ENCODE data around the gene SIGLEC7. TPM values are rescaled to one million over a fixed set of nuclear protein-coding genes. Genes with fewer than 3 reads are reported as not detected.

Gene SIGLEC7
- total RNA-seq, 2 donors from 2014 or later, result not detected

GRCh38 chr19:51097796-51098195 lies 44.3 kb upstream of the SIGLEC7 start:
- Histone ChIP-seq H3K36me3 (ENCODE audit: control insufficient read depth, insufficient read depth, low read length) (peaks cover 5% of the 10 kb centered on the region), H3K27ac (ENCODE audit: low read depth, low read length) (no peak overlapping the region), H3K27me3 (ENCODE audit: control insufficient read depth, insufficient read depth, low read length, poor library complexity, severe bottlenecking) (no peaks in the 10 kb centered on the region), H3K4me3 (ENCODE audit: low read length) (no peak overlapping the region), H3K4me1 (ENCODE audit: control insufficient read depth, insufficient read depth, low read length) (no peaks in the 10 kb centered on the region), H3K9ac (ENCODE audit: extremely low read depth, low read length, poor library complexity, severe bottlenecking) (no peak overlapping the region), H3K9me3 (ENCODE audit: control insufficient read depth, low read length) (no peaks in the 10 kb centered on the region)
- H3K27ac Mint-ChIP-seq, result no peak overlapping the region
- H3K9me3 Mint-ChIP-seq, result no peaks in the 10 kb centered on the region
- no peaks in the 10 kb centered on the region for H3K27me3 Mint-ChIP-seq (ENCODE audit: insufficient read depth)
- H3K4me1 Mint-ChIP-seq, result peaks cover 28% of the 10 kb centered on the region
- no peak for TF ChIP-seq CTCF (conservative IDR thresholded peaks at IDR 0.05)
- H3K36me3 Mint-ChIP-seq (ENCODE audit: low read depth), result peaks cover 13% of the 10 kb centered on the region
- H3K4me3 Mint-ChIP-seq, result no peak overlapping the region
- no peak for DNase-seq
- 89 to 90% methylated on average over 19 of the region's 20 CpGs for WGBS, 2 experiments (ENCODE audit: insufficient coverage in 1 of 2, insufficient read length in 1 of 2)

GRCh38 chr19:51098365-51099046 lies 43.6 kb upstream of the SIGLEC7 start:
- no peak for DNase-seq
- H3K4me1 Mint-ChIP-seq, result peaks cover 24% of the 10 kb centered on the region
- Histone ChIP-seq H3K27me3 (ENCODE audit: control insufficient read depth, insufficient read depth, low read length, poor library complexity, severe bottlenecking) (no peaks in the 10 kb centered on the region), H3K9ac (ENCODE audit: extremely low read depth, low read length, poor library complexity, severe bottlenecking) (no peak overlapping the region), H3K4me3 (ENCODE audit: low read length) (no peak overlapping the region), H3K36me3 (ENCODE audit: control insufficient read depth, insufficient read depth, low read length) (peaks cover 9% of the 10 kb centered on the region), H3K9me3 (ENCODE audit: control insufficient read depth, low read length) (no peaks in the 10 kb centered on the region), H3K27ac (ENCODE audit: low read depth, low read length) (no peak overlapping the region), H3K4me1 (ENCODE audit: control insufficient read depth, insufficient read depth, low read length) (no peaks in the 10 kb centered on the region)
- H3K27me3 Mint-ChIP-seq (ENCODE audit: insufficient read depth), result no peaks in the 10 kb centered on the region
- H3K27ac Mint-ChIP-seq, result no peak overlapping the region
- WGBS, 2 experiments (ENCODE audit: insufficient coverage in 1 of 2, insufficient read length in 1 of 2), result 95 to 98% methylated on average over 44 to 78 of the region's 78 CpGs
- peaks cover 18% of the 10 kb centered on the region for H3K36me3 Mint-ChIP-seq (ENCODE audit: low read depth)
- no peaks in the 10 kb centered on the region for H3K9me3 Mint-ChIP-seq
- H3K4me3 Mint-ChIP-seq, result peak overlapping the region; percentile 41
- peak; percentile 35 for TF ChIP-seq CTCF (conservative IDR thresholded peaks at IDR 0.05)

GRCh38 chr19:51099047-51099382 lies 43.1 kb upstream of the SIGLEC7 start:
- Histone ChIP-seq H3K9ac (ENCODE audit: extremely low read depth, low read length, poor library complexity, severe bottlenecking) (no peak overlapping the region), H3K4me1 (ENCODE audit: control insufficient read depth, insufficient read depth, low read length) (no peaks in the 10 kb centered on the region), H3K36me3 (ENCODE audit: control insufficient read depth, insufficient read depth, low read length) (peaks cover 9% of the 10 kb centered on the region), H3K27ac (ENCODE audit: low read depth, low read length) (no peak overlapping the region), H3K27me3 (ENCODE audit: control insufficient read depth, insufficient read depth, low read length, poor library complexity, severe bottlenecking) (no peaks in the 10 kb centered on the region), H3K9me3 (ENCODE audit: control insufficient read depth, low read length) (no peaks in the 10 kb centered on the region), H3K4me3 (ENCODE audit: low read length) (no peak overlapping the region)
- Mint-ChIP-seq H3K27ac (peak overlapping the region; percentile 31), H3K36me3 (ENCODE audit: low read depth) (peaks cover 22% of the 10 kb centered on the region), H3K27me3 (ENCODE audit: insufficient read depth) (no peaks in the 10 kb centered on the region), H3K9me3 (no peaks in the 10 kb centered on the region), H3K4me1 (peaks cover 21% of the 10 kb centered on the region), H3K4me3 (peak overlapping the region; percentile 41)
- WGBS, 2 experiments (ENCODE audit: insufficient coverage in 1 of 2, insufficient read length in 1 of 2), result 95 to 97% methylated on average over 12 to 22 of the region's 22 CpGs
- DNase-seq, result no peak
- TF ChIP-seq CTCF (conservative IDR thresholded peaks at IDR 0.05), result peak; percentile 4
